Kidney epithelial cell (primary cell): ENCODE data around the gene CASQ2. TPM values are rescaled to one million over a fixed set of nuclear protein-coding genes. Genes with fewer than 3 reads are reported as not detected.

ENCODE experiments used
- DNase-seq: peaks from one replicate; pipeline ENCODE4 v3.0.0-alpha.2; 2010; ENCODE audit warnings: low read depth
- H3K27me3 ChIP-seq: 2 replicates; pipeline ENCODE4 v1.6.0; 2011; ENCODE audit warnings: low read length; ENCODE audit not compliant: control insufficient read depth, insufficient read depth
- H3K36me3 ChIP-seq: 2 replicates; pipeline ENCODE4 v1.5.1; 2011; ENCODE audit warnings: low read length; ENCODE audit not compliant: control insufficient read depth, insufficient read depth
- H3K4me3 ChIP-seq: 2 replicates; pipeline ENCODE4 v1.5.1; 2011; ENCODE audit warnings: low read depth, mild to moderate bottlenecking, control low read depth, low read length
- total RNA-seq: library from RNA; depleted of rRNA; stranded (reverse); fragments of >200 nt; gene quantifications from 2 replicates; pipeline ENCODE4 v1.2.3, GENCODE V29; 2015
- TF ChIP-seq, protein P1 (sequence below): IDR thresholded peaks from 2 replicates; pipeline ENCODE4 v1.5.1; 2011; ENCODE audit warnings: mild to moderate bottlenecking, moderate library complexity, low read length, control low read depth, inconsistent platforms; ENCODE audit not compliant: insufficient read depth, poor library complexity, severe bottlenecking

CASQ2 gene
- total RNA-seq, 1 donor from 2014 or later: not detected

DNA sequence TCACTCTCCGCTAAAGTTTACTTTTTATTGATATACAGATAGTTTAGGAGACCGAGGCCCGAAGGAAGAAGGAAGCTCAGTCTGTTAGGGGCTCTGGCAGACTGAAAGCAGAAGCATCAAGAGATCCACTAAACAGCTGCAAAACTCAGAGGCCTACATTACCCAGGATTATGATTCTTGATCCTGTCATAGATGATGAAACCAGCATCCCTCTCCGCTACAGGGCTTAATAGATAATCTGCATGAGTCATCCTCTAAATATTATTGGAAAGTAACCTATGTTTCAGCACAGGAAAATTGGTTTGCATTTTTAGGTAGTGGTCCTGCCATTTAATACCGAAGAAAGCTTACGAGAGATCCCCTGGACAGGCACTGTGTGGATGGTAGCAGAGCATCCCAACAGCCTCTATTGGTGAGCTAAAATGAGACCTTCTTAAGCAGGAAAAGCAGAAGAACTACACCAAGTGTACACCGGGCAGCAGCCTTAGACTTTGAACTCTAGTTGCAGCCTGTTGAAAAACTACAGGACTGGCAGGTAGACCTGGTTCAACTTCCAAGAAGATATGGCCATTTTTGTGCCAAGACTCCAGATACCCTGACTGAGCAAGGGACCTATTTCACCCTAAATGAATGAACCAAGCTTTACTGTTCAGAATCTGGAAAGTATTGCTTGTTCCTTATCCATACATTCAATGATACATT is 6.8 kb downstream of the CASQ2 start:
- no peak overlapping the region for H3K4me3 ChIP-seq
- no peaks in the 10 kb centered on the region for H3K27me3 ChIP-seq
- TF ChIP-seq, protein P1, sequence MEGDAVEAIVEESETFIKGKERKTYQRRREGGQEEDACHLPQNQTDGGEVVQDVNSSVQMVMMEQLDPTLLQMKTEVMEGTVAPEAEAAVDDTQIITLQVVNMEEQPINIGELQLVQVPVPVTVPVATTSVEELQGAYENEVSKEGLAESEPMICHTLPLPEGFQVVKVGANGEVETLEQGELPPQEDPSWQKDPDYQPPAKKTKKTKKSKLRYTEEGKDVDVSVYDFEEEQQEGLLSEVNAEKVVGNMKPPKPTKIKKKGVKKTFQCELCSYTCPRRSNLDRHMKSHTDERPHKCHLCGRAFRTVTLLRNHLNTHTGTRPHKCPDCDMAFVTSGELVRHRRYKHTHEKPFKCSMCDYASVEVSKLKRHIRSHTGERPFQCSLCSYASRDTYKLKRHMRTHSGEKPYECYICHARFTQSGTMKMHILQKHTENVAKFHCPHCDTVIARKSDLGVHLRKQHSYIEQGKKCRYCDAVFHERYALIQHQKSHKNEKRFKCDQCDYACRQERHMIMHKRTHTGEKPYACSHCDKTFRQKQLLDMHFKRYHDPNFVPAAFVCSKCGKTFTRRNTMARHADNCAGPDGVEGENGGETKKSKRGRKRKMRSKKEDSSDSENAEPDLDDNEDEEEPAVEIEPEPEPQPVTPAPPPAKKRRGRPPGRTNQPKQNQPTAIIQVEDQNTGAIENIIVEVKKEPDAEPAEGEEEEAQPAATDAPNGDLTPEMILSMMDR: no peak
- no peak for DNase-seq
- H3K36me3 ChIP-seq: no peaks in the 10 kb centered on the region

DNA sequence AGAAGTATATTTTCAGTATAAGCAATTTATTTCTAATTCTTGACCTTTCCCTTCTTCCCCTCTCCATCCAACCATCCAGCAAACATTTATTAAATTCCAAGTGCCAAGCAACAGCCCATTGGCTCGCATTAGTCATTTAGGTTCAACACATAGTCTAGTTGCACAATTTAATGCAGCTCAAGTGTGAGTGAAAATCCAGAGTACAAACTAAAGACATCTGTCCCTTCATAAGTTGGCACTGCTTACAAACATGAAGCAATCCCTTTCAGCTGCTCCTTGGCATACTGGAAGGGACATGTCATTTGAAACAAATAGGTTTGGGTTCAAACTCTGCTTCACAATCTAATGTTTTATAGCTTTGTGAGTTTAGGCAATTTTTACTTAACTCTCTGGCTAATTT is 10.7 kb downstream of the CASQ2 start:
- Histone ChIP-seq H3K36me3 (no peaks in the 10 kb centered on the region), H3K4me3 (no peak overlapping the region), H3K27me3 (no peaks in the 10 kb centered on the region)
- TF ChIP-seq, protein P1: no peak
- DNase-seq: no peak

DNA sequence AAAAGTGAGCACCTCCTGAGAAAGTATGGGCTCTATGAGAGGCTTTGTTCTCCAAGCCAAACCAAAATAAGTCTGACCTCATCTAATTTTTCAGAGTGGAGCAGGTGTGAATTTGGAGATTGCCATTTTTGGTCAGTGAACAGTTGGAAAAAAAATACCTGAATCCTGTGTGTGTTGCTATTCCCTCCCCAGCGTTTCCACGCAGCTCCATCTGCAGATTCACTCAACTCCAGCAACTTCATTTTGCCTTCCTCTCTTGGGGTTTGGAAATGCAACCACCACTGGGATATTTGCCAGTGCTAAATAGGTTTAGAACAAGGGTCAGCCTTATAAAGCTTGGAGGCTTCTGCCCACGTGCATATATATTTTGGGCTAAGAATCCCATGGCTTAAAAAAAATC is 11.2 kb downstream of the CASQ2 start:
- DNase-seq: no peak
- H3K4me3 ChIP-seq: no peak overlapping the region

DNA sequence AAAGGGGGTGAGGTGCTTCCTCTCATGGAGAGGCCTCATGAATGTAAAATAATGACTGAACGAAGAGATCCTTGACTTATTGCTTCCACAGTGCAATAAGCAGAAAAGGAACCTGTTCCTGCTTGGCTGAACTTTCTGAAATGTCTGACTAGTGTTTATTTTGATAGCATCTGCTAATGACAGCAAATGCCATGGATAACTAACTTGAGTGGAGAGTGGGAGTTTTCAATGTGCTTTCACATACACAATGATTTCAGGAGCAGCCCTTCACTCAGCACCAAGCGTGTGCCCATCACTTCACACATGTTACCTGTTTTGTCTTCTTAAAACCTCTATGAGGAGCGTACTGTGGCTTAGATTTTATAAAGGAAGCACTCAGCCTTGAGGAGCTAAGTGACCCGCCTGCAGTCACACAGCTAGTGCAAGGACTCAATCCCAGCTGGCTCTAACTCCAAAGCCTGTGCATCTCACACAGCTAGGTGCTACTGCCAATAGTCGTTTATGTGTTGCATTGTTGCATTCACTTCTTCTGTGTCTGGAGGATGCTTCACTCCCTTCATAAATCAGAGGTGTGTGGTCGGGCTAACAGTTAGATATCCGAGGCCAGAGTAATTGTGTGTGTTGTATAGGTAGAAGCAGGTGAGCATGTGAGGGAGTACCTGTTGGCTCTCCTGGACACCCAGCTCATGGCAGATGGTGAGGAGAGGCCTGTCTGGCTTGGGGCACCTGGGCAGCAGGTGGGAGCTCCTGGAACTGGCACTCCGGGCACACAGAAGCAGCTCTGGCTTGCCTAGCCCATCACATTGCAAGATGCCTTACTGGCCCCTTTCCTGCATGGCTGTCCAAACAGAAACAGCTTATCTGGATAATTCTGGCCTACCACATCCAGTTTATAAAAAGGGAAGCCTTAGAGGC is 12.8 kb downstream of the CASQ2 start:
- DNase-seq: no peak
- Histone ChIP-seq H3K27me3 (no peaks in the 10 kb centered on the region), H3K36me3 (no peaks in the 10 kb centered on the region), H3K4me3 (no peak overlapping the region)
- TF ChIP-seq, protein P1: no peak

More for the DNA sequence above, 11.2 kb downstream of the CASQ2 start:
- Histone ChIP-seq H3K27me3 (no peaks in the 10 kb centered on the region), H3K36me3 (no peaks in the 10 kb centered on the region)
- TF ChIP-seq, protein P1: no peak

DNA sequence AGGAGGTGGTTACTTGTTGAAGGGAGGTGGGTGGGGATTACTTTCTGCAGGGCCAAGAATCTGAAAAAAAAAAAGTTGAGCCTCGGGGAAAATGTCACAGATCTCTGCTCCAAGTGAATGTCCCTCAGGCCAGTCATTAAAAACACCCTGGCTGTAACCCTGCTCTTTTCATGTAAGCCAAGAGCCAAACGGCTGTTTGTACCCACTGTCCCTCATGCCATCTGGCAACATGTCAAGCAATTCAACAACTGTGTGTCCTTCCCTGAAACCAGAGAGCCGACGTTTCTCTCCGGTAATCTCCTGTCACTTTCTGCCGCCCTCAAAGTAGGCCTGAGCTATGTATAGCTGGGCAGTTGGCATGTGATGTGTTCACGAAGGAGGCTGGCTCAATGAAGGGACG is 14.7 kb downstream of the CASQ2 start:
- no peak for DNase-seq
- Histone ChIP-seq H3K4me3 (no peak overlapping the region), H3K36me3 (no peaks in the 10 kb centered on the region), H3K27me3 (no peaks in the 10 kb centered on the region)
- TF ChIP-seq, protein P1: no peak
